RWPE2 (cell line): Measurements from ENCODE around the gene DCX.
"Not testable (repeated sequence)": the region's sequence is repeated elsewhere in the genome, so short reads cannot be mapped to it uniquely, and the experiment has no call there.

Source experiments
- ATAC-seq: fragments of 200-7000 bp; cut with Tn5 transposase; 3 replicates; pipeline ENCODE4 v1.9.1; 2021; ENCODE audit warnings: low read depth
- DNase-seq: peaks from one replicate; pipeline ENCODE4 v3.0.0-alpha.2; 2020; ENCODE audit warnings: low spot score
- H3K27ac ChIP-seq: fragments of 450-650 bp; 2 replicates; pipeline ENCODE4 v1.5.1; 2017; ENCODE audit warnings: mild to moderate bottlenecking; ENCODE audit not compliant: poor library complexity, severe bottlenecking
- H3K27me3 ChIP-seq: fragments of 250-450 bp; sonication (Bioruptor Pico); 2 replicates; pipeline ENCODE4 v1.5.1; 2021; ENCODE audit warnings: mild to moderate bottlenecking, moderate library complexity; ENCODE audit not compliant: insufficient read depth, poor library complexity, severe bottlenecking
- H3K36me3 ChIP-seq: fragments of 250-450 bp; sonication (Bioruptor Pico); 2 replicates; pipeline ENCODE4 v1.5.1; 2020; ENCODE audit warnings: low read depth, mild to moderate bottlenecking, moderate library complexity
- H3K4me1 ChIP-seq: fragments of 250-450 bp; sonication (Bioruptor Pico); 2 replicates; pipeline ENCODE4 v1.5.1; 2021; ENCODE audit warnings: mild to moderate bottlenecking, moderate library complexity; ENCODE audit not compliant: insufficient read depth, poor library complexity, severe bottlenecking
- H3K4me3 ChIP-seq: fragments of 250-450 bp; sonication (Bioruptor Pico); 2 replicates; pipeline ENCODE4 v1.5.1; 2021; ENCODE audit warnings: mild to moderate bottlenecking, moderate library complexity; ENCODE audit not compliant: severe bottlenecking
- H3K9me3 ChIP-seq: fragments of 250-450 bp; sonication (Bioruptor Pico); 2 replicates; pipeline ENCODE4 v1.5.1; 2021; ENCODE audit warnings: mild to moderate bottlenecking, moderate library complexity; ENCODE audit not compliant: severe bottlenecking
- TF ChIP-seq, protein P1 (sequence below): fragments of 450-650 bp; IDR thresholded peaks from one replicate; pipeline ENCODE4 v1.5.1; 2017; ENCODE audit warnings: mild to moderate bottlenecking, moderate library complexity; ENCODE audit not compliant: poor library complexity, severe bottlenecking

DCX gene

DNA sequence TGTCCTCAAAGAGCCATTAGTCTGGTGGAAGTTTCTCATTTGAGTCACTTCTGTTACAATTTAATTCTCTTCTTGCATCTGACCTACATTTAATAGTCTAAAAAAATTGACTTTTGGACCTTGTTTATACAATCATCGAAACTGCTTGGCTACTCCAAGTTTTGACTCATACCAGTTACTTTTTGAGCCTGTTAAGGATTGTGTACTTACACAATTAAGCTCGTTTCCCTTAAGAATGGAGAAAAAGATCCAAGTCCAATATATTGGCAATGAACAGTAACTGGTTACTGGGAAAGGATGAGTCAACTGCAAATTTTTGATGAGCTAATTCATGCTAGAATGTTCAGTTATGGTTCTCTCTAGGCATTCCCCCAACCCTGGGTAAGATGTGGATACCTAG is 58.2 kb downstream of the DCX start:
- Histone ChIP-seq H3K27ac (no peak overlapping the region), H3K27me3 (no peaks in the 10 kb centered on the region), H3K4me3 (no peak overlapping the region), H3K9me3 (no peaks in the 10 kb centered on the region), H3K36me3 (no peaks in the 10 kb centered on the region), H3K4me1 (no peaks in the 10 kb centered on the region)
- ATAC-seq (no peak), DNase-seq (no peak)
- TF ChIP-seq, protein P1, sequence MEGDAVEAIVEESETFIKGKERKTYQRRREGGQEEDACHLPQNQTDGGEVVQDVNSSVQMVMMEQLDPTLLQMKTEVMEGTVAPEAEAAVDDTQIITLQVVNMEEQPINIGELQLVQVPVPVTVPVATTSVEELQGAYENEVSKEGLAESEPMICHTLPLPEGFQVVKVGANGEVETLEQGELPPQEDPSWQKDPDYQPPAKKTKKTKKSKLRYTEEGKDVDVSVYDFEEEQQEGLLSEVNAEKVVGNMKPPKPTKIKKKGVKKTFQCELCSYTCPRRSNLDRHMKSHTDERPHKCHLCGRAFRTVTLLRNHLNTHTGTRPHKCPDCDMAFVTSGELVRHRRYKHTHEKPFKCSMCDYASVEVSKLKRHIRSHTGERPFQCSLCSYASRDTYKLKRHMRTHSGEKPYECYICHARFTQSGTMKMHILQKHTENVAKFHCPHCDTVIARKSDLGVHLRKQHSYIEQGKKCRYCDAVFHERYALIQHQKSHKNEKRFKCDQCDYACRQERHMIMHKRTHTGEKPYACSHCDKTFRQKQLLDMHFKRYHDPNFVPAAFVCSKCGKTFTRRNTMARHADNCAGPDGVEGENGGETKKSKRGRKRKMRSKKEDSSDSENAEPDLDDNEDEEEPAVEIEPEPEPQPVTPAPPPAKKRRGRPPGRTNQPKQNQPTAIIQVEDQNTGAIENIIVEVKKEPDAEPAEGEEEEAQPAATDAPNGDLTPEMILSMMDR: no peak

DNA sequence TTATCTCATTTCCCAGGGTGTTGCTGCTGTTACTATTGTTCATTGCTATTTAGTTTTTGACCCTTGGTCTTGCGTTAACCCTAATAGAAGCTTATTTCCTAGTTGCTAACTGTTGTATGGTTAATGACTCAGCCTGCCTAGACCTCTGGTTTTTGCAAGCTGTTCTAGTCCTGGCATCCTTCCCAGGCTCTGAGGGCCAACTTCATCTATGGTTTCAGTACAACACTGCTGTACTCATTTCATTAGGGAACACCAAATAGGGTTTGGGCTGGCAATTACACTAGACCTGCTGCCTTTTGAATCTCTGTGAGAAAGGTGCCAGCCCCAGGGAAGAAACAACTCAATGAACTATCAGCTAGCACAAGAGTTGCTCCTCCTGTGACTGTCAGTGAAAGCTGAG is 59.6 kb downstream of the DCX start:
- H3K36me3 ChIP-seq: no peaks in the 10 kb centered on the region
- H3K4me1 ChIP-seq: no peaks in the 10 kb centered on the region
- no peaks in the 10 kb centered on the region for H3K9me3 ChIP-seq
- no peak overlapping the region for H3K4me3 ChIP-seq
- no peak for ATAC-seq
- H3K27me3 ChIP-seq: no peaks in the 10 kb centered on the region
- DNase-seq: no peak
- TF ChIP-seq, protein P1: no peak
- H3K27ac ChIP-seq: no peak overlapping the region

DNA sequence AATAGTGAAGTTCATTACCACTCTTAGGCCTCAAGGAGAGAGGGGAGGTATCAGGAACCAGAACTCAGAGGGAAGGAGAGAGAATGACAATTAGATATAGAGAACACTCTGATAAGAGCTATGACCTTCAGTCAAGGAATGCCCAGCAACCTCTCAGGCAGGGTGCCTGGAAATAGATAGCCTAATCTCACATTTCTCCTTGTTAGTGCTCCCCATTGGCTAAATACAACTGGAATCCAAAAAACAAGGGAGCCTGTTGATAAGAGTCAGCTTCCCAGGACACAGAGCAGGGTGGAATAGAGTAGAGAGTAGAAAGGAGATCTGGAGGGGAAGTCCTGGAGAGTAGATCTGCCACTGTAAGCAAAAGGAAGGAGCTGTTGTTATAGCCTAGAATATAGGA is 62.1 kb downstream of the DCX start:
- DNase-seq (no peak), ATAC-seq (no peak)
- H3K4me1 ChIP-seq: no peaks in the 10 kb centered on the region
- H3K27ac ChIP-seq: no peak overlapping the region
- no peaks in the 10 kb centered on the region for H3K36me3 ChIP-seq
- no peaks in the 10 kb centered on the region for H3K27me3 ChIP-seq
- no peaks in the 10 kb centered on the region for H3K9me3 ChIP-seq
- TF ChIP-seq, protein P1: no peak
- H3K4me3 ChIP-seq: no peak overlapping the region

DNA sequence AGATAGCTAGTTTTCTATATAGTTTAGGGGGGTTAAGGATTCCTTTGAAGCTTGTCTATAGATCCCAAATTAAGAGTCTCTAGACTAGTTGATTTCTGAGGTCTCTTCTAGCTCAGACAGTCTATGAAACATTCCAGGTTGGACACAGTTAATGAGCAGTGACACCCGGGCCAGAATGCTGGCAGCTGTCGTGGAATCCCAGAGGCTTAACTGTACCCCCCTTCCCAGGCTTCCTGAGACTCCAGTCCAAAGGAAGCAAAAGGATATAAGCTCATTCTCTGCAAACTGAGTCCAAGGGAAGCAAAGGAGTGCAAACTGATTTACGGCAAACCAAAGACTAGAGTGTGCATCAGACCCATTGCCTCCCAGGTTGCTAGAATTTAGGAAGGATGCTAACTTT is 62.9 kb downstream of the DCX start:
- no peak for DNase-seq
- H3K36me3 ChIP-seq: no peaks in the 10 kb centered on the region
- TF ChIP-seq, protein P1: no peak
- no peak overlapping the region for H3K4me3 ChIP-seq
- no peaks in the 10 kb centered on the region for H3K27me3 ChIP-seq
- no peaks in the 10 kb centered on the region for H3K4me1 ChIP-seq
- no peak for ATAC-seq
- H3K9me3 ChIP-seq: no peaks in the 10 kb centered on the region
- H3K27ac ChIP-seq: no peak overlapping the region

DNA sequence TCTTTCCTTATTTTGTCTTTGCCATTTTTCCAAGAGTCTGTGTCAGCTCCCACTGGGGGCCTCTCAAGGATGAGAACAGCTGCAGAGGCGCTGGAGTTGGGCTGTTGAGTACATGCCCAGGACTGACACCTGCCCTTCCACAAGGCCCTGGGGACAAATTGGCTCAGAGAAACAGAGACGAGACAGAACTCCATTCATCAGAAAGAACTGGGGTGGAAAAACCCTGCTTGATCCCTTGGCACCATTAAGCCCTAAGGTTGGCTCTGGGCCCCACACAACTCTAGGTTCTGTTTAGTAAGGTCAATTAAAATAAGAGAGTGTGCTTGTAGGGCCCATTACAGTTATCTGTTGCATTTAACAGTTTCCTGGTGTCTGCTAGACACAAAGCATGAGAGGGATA is 63.6 kb downstream of the DCX start:
- Histone ChIP-seq H3K27me3 (no peaks in the 10 kb centered on the region), H3K36me3 (no peaks in the 10 kb centered on the region), H3K4me3 (no peak overlapping the region), H3K4me1 (no peaks in the 10 kb centered on the region), H3K27ac (no peak overlapping the region), H3K9me3 (no peaks in the 10 kb centered on the region)
- ATAC-seq (no peak), DNase-seq (no peak)
- TF ChIP-seq, protein P1: no peak

DNA sequence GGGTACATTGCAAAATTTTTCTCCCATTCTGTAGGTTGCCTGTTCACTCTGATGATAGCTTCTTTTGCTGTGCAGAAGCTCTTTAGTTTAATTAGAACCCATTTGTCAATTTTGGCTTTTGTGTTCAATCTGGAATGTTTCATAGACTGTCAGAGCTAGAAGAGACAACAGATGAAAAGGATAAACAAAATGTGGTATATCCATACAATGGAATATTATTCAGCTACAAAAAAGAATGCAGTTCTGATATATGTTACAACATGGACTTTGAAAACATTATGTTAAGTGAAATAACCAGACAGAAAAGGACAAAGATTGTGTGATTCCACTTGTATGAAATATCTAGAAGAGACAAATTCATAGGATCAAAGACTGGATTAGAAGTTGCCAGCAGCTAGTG is 65.8 kb downstream of the DCX start:
- not testable (repeated sequence) for H3K27me3 ChIP-seq, ATAC-seq

More for the DNA sequence above, 65.8 kb downstream of the DCX start:
- H3K4me1 ChIP-seq, H3K9me3 ChIP-seq, H3K36me3 ChIP-seq, H3K27ac ChIP-seq, H3K4me3 ChIP-seq, DNase-seq: not testable (repeated sequence)
